HepG2 (cell line): ENCODE data around the gene MPV17L2. TPM values are rescaled to one million over a fixed set of nuclear protein-coding genes. Genes with fewer than 3 reads are reported as not detected.

Source experiments
- ATF1 ChIP-seq: IDR thresholded peaks from 2 replicates; pipeline ENCODE4 v1.6.1; 2016; ENCODE audit warnings: mild to moderate bottlenecking, control low read depth
- CBFB ChIP-seq: sonication (generic); formaldehyde crosslinking; IDR thresholded peaks from 2 replicates; pipeline ENCODE4 v1.4.0; 2020; ENCODE audit warnings: missing genetic modification reagents
- KLF6 ChIP-seq: IDR thresholded peaks from 2 replicates; pipeline ENCODE4 v1.8.0; 2016; ENCODE audit warnings: missing biosample characterization, missing genetic modification reagents
- MED8 ChIP-seq: sonication (generic); formaldehyde crosslinking; IDR thresholded peaks from 2 replicates; pipeline ENCODE4 v1.8.1; 2023; ENCODE audit warnings: mild to moderate bottlenecking, missing genetic modification reagents; ENCODE audit not compliant: insufficient replicate concordance
- MXD4 ChIP-seq: IDR thresholded peaks from 2 replicates; pipeline ENCODE4 v1.6.1; 2016; ENCODE audit warnings: mild to moderate bottlenecking, missing biosample characterization, missing genetic modification reagents
- NONO ChIP-seq, 2 experiments: fragments of 450-650 bp in 1 of 2; sonication (generic) in 1 of 2; formaldehyde crosslinking in 1 of 2; IDR thresholded peaks in 1 of 2; conservative IDR thresholded peaks in 1 of 2; 2 replicates each; pipeline versions ENCODE4 v1.6.1 to v1.8.0; 2017 to 2022; ENCODE audit warnings: mild to moderate bottlenecking in 1 of 2, missing genetic modification reagents in 1 of 2, moderate library complexity in 1 of 2
- POLR2A ChIP-seq, 2 experiments: IDR thresholded peaks; 2 replicates each; pipeline ENCODE4 v1.6.1; 2011; ENCODE audit warnings: low read depth in 2 of 2, low read length in 2 of 2, mild to moderate bottlenecking in 1 of 2, moderate library complexity in 1 of 2; ENCODE audit not compliant: insufficient read depth in 1 of 2
- RFX3 ChIP-seq: IDR thresholded peaks from 2 replicates; pipeline ENCODE4 v1.6.1; 2016; ENCODE audit warnings: missing biosample characterization, missing genetic modification reagents
- RXRB ChIP-seq: IDR thresholded peaks from 2 replicates; pipeline ENCODE4 v1.6.1; 2016; ENCODE audit warnings: borderline replicate concordance, missing genetic modification reagents, missing compliant biosample characterization
- SMAD1 ChIP-seq: sonication (generic); formaldehyde crosslinking; IDR thresholded peaks from 2 replicates; pipeline ENCODE4 v1.4.0; 2020; ENCODE audit warnings: missing genetic modification reagents, low read depth, mild to moderate bottlenecking, borderline replicate concordance
- THAP11 ChIP-seq: IDR thresholded peaks from 2 replicates; pipeline ENCODE4 v1.6.1; 2016; ENCODE audit warnings: missing biosample characterization, missing genetic modification reagents
- WIZ ChIP-seq: sonication (generic); formaldehyde crosslinking; IDR thresholded peaks from 2 replicates; pipeline ENCODE4 v1.5.1; 2020; ENCODE audit warnings: mild to moderate bottlenecking, missing genetic modification reagents
- ZNF264 ChIP-seq: sonication (generic); formaldehyde crosslinking; IDR thresholded peaks from 2 replicates; pipeline ENCODE4 v1.4.0; 2020; ENCODE audit warnings: missing genetic modification reagents
- ZNF343 ChIP-seq: sonication (generic); formaldehyde crosslinking; IDR thresholded peaks from 2 replicates; pipeline ENCODE4 v1.4.0; 2020; ENCODE audit warnings: mild to moderate bottlenecking, missing genetic modification reagents
- ZNF549 ChIP-seq: sonication (generic); formaldehyde crosslinking; IDR thresholded peaks from 2 replicates; pipeline ENCODE4 v1.5.0; 2020; ENCODE audit warnings: missing genetic modification reagents
- ZNF589 ChIP-seq: sonication (generic); formaldehyde crosslinking; conservative IDR thresholded peaks from 2 replicates; pipeline ENCODE4 v1.8.0; 2022; ENCODE audit warnings: mild to moderate bottlenecking, moderate library complexity, missing genetic modification reagents
- ZNF800 ChIP-seq: sonication (generic); formaldehyde crosslinking; IDR thresholded peaks from 2 replicates; pipeline ENCODE4 v1.4.0; 2020; ENCODE audit warnings: missing genetic modification reagents
- polyA plus RNA-seq, 8 experiments: library from polyadenylated mRNA; depleted of rRNA in 3 of 8; stranded (reverse) in 7 of 8; unstranded in 1 of 8; fragments of >200 nt; fragmentation: Illumina TruSeq in 4 of 8; extraction: Trizol in 4 of 8; gene quantifications; 2 replicates each; pipeline versions ENCODE4 v1.2.1 to v1.2.3, GENCODE V29; 2011 to 2016; ENCODE audit warnings: low read depth in 4 of 8, missing spikeins in 1 of 8, mixed read lengths in 1 of 8; ENCODE audit not compliant: insufficient read depth in 1 of 8
- total RNA-seq, 5 experiments: library from RNA; depleted of rRNA; stranded (reverse); fragments of >200 nt; fragmentation: Illumina TruSeq; extraction: Trizol; gene quantifications; 2 replicates each; pipeline ENCODE4 v1.2.3, GENCODE V29; 2016; ENCODE audit warnings: low read depth in 1 of 5
- TF ChIP-seq, protein P1 (sequence below): sonication (generic); formaldehyde crosslinking; IDR thresholded peaks from 2 replicates; pipeline ENCODE4 v1.4.0; 2020; ENCODE audit warnings: mild to moderate bottlenecking, missing genetic modification reagents, borderline replicate concordance
- TF ChIP-seq, protein P2 (sequence below): sonication (generic); formaldehyde crosslinking; IDR thresholded peaks from 2 replicates; pipeline ENCODE4 v1.8.0; 2022; ENCODE audit warnings: low read depth, missing genetic modification reagents
- TF ChIP-seq, protein P3 (sequence below): IDR thresholded peaks from 2 replicates; pipeline ENCODE4 v1.6.1; 2016; ENCODE audit warnings: missing genetic modification reagents, missing compliant biosample characterization
- TF ChIP-seq, protein P4 (sequence below): IDR thresholded peaks from 2 replicates; pipeline ENCODE4 v1.6.1; 2016; ENCODE audit warnings: missing compliant biosample characterization, missing genetic modification reagents, borderline replicate concordance

The MPV17L2 gene
- total and polyA plus RNA-seq, 2 of the 13 experiments (the other 11 are each of a cell fraction or from before 2014, with no cell fraction given), result 13.6 to 16.7 TPM

DNA sequence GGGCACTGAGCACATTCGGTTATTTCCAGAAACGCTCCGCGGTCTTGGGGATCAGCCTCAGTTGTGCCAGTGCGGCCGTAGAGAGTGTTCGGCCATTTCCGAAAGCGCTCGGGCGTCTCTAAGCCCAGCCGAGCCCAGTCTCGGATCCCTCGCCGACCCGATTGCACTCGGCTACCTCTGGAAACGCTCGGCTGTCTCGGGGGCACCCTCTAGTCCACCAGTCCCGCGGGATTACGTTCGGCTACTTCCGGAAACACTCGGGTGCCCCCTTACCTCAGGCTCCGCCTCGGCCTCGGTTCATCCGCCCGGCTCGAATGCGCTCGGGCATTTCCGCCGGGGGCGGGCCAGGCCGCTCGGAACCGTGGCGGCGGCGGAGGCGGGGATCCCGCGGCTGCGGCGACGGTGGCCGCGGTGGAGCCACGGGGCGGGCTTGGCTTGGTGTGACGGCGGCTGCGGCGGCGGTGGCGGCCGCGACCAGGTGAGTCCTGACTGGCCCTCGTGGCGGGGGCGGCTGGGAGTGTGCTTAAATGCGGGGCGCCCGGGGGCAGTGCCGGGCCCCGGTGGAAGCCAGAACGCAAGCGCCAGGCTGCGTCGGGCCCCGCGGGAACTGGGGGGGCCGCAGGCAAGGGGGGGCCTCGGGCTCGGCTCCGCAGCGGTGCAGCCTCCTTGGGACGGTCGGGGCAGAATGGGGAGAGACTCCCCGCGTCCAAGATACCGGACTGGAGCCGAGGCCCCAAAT, 40.0 kb upstream of the MPV17L2 start, which contains the start of gene PIK3R2 (continued):
- TF ChIP-seq, protein P1, sequence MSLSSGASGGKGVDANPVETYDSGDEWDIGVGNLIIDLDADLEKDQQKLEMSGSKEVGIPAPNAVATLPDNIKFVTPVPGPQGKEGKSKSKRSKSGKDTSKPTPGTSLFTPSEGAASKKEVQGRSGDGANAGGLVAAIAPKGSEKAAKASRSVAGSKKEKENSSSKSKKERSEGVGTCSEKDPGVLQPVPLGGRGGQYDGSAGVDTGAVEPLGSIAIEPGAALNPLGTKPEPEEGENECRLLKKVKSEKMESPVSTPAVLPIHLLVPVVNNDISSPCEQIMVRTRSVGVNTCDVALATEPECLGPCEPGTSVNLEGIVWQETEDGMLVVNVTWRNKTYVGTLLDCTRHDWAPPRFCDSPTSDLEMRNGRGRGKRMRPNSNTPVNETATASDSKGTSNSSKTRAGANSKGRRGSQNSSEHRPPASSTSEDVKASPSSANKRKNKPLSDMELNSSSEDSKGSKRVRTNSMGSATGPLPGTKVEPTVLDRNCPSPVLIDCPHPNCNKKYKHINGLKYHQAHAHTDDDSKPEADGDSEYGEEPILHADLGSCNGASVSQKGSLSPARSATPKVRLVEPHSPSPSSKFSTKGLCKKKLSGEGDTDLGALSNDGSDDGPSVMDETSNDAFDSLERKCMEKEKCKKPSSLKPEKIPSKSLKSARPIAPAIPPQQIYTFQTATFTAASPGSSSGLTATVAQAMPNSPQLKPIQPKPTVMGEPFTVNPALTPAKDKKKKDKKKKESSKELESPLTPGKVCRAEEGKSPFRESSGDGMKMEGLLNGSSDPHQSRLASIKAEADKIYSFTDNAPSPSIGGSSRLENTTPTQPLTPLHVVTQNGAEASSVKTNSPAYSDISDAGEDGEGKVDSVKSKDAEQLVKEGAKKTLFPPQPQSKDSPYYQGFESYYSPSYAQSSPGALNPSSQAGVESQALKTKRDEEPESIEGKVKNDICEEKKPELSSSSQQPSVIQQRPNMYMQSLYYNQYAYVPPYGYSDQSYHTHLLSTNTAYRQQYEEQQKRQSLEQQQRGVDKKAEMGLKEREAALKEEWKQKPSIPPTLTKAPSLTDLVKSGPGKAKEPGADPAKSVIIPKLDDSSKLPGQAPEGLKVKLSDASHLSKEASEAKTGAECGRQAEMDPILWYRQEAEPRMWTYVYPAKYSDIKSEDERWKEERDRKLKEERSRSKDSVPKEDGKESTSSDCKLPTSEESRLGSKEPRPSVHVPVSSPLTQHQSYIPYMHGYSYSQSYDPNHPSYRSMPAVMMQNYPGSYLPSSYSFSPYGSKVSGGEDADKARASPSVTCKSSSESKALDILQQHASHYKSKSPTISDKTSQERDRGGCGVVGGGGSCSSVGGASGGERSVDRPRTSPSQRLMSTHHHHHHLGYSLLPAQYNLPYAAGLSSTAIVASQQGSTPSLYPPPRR (CRISPR knock-in tag), result no peak
- no peak for TF ChIP-seq ATF1 (CRISPR knock-in tag)
- TF ChIP-seq SMAD1 (CRISPR knock-in tag), result no peak
- TF ChIP-seq WIZ (CRISPR knock-in tag), result no peak
- TF ChIP-seq ZNF343 (CRISPR knock-in tag), result no peak
- TF ChIP-seq MXD4 (CRISPR knock-in tag), result no peak
- peak in 1 of 2 experiments; percentile 70; a peak in 2 of 4 replicates for TF ChIP-seq POLR2A (IDR thresholded peaks at IDR 0.05; ENCODE audit: insufficient read depth in 1 of 2, low read depth in 2 of 2, low read length in 2 of 2)
- TF ChIP-seq ZNF264, result 0 out of 2 replicates have a peak, but pooled peaks have one; percentile 1
- TF ChIP-seq KLF6, result no peak
- TF ChIP-seq, protein P2, sequence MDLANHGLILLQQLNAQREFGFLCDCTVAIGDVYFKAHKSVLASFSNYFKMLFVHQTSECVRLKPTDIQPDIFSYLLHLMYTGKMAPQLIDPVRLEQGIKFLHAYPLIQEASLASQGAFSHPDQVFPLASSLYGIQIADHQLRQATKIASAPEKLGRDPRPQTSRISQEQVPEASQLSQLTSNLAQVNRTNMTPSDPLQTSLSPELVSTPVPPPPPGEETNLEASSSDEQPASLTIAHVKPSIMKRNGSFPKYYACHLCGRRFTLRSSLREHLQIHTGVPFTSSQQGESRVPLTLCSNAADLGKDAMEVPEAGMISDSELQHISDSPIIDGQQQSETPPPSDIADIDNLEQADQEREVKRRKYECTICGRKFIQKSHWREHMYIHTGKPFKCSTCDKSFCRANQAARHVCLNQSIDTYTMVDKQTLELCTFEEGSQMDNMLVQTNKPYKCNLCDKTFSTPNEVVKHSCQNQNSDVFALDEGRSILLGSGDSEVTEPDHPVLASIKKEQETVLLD, result peak; percentile 84
- no peak for TF ChIP-seq ZNF800 (CRISPR knock-in tag)
- no peak for TF ChIP-seq ZNF589 (CRISPR knock-in tag)
- TF ChIP-seq RXRB, result no peak
- TF ChIP-seq, protein P3, sequence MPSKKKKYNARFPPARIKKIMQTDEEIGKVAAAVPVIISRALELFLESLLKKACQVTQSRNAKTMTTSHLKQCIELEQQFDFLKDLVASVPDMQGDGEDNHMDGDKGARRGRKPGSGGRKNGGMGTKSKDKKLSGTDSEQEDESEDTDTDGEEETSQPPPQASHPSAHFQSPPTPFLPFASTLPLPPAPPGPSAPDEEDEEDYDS (CRISPR knock-in tag), result no peak
- TF ChIP-seq, protein P4, sequence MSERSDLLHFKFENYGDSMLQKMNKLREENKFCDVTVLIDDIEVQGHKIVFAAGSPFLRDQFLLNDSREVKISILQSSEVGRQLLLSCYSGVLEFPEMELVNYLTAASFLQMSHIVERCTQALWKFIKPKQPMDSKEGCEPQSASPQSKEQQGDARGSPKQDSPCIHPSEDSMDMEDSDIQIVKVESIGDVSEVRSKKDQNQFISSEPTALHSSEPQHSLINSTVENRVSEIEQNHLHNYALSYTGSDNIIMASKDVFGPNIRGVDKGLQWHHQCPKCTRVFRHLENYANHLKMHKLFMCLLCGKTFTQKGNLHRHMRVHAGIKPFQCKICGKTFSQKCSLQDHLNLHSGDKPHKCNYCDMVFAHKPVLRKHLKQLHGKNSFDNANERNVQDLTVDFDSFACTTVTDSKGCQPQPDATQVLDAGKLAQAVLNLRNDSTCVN (CRISPR knock-in tag), result no peak
- TF ChIP-seq RFX3 (CRISPR knock-in tag), result no peak
- no peak for TF ChIP-seq NONO (IDR thresholded peaks at IDR 0.05)
- no peak; the same call in none of the 2 replicates for TF ChIP-seq NONO (CRISPR knock-in tag; conservative IDR thresholded peaks at IDR 0.05)
- no peak for TF ChIP-seq ZNF549 (CRISPR knock-in tag)
- no peak for TF ChIP-seq MED8
- no peak for TF ChIP-seq THAP11 (CRISPR knock-in tag)
- no peak for TF ChIP-seq CBFB (CRISPR knock-in tag)
